HL-60 (cell line): ENCODE measurements around the gene ELL2.

Experiments
- DNase-seq, 2 experiments: peaks; one replicate each; pipeline ENCODE4 v3.0.0-alpha.2; 2010 to 2020; ENCODE audit warnings: low read depth in 1 of 2, low spot score in 1 of 2
- H3K27ac ChIP-seq: fragments of 250-450 bp; sonication (Bioruptor Pico); replicated peaks from 2 replicates; pipeline ENCODE4 v1.5.1; 2020; ENCODE audit warnings: mild to moderate bottlenecking, moderate library complexity
- H3K27me3 ChIP-seq: fragments of 250-450 bp; sonication (Bioruptor Pico); 2 replicates; pipeline ENCODE4 v1.5.1; 2021; ENCODE audit warnings: mild to moderate bottlenecking, moderate library complexity; ENCODE audit not compliant: insufficient read depth, poor library complexity, severe bottlenecking
- H3K4me3 ChIP-seq: replicated peaks from 2 replicates; pipeline ENCODE4 v1.5.1; 2011; ENCODE audit warnings: mild to moderate bottlenecking, control low read depth, low read length; ENCODE audit not compliant: insufficient read depth
- GABPA ChIP-seq: IDR thresholded peaks from 2 replicates; pipeline ENCODE4 v1.6.1; 2012; ENCODE audit warnings: low read depth
- POLR2AphosphoS5 ChIP-seq: IDR thresholded peaks from 2 replicates; pipeline ENCODE4 v1.6.1; 2012; ENCODE audit warnings: low read depth
- SPI1 ChIP-seq: IDR thresholded peaks from 2 replicates; pipeline ENCODE4 v1.6.1; 2012; ENCODE audit warnings: low read depth, mild to moderate bottlenecking, borderline replicate concordance
- TF ChIP-seq, protein P1 (sequence below): IDR thresholded peaks from 2 replicates; pipeline ENCODE4 v1.6.1; 2012; ENCODE audit warnings: low read depth; ENCODE audit not compliant: insufficient replicate concordance
- TF ChIP-seq, protein P2 (sequence below): IDR thresholded peaks from one replicate; pipeline ENCODE4 v1.5.1; 2011; ENCODE audit warnings: low read length, control low read depth, inconsistent platforms; ENCODE audit not compliant: insufficient read depth

The ELL2 gene

DNA sequence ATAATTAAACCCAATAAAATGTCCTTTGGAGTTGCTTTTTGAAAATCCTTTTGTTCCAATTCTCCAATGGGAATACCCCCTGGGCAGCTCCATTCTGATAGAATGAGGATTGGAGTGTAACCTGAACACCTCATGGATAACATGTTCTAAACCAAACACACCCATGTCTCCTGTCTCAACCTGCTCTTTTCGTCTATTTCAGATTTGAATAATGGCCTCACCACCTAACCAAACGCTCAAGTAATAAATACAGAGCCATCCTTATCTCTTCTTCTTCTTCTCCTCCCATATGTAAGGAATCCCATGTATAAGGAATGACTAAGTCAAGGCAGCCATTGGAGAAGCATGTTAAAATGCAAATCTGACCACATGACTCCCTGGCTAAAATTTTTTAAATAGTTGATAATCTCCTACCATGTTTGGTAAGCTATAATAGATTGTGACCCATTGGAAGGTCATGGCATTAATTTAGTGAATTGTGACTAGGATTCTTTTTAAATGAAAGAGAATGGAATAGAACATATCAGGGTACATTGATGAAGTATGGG lies 26.0 kb downstream of the ELL2 start:
- Histone ChIP-seq H3K4me3 (no peak overlapping the region), H3K27me3 (no peaks in the 10 kb centered on the region), H3K27ac (no peak overlapping the region)
- DNase-seq: no peak
- TF ChIP-seq, protein P1, sequence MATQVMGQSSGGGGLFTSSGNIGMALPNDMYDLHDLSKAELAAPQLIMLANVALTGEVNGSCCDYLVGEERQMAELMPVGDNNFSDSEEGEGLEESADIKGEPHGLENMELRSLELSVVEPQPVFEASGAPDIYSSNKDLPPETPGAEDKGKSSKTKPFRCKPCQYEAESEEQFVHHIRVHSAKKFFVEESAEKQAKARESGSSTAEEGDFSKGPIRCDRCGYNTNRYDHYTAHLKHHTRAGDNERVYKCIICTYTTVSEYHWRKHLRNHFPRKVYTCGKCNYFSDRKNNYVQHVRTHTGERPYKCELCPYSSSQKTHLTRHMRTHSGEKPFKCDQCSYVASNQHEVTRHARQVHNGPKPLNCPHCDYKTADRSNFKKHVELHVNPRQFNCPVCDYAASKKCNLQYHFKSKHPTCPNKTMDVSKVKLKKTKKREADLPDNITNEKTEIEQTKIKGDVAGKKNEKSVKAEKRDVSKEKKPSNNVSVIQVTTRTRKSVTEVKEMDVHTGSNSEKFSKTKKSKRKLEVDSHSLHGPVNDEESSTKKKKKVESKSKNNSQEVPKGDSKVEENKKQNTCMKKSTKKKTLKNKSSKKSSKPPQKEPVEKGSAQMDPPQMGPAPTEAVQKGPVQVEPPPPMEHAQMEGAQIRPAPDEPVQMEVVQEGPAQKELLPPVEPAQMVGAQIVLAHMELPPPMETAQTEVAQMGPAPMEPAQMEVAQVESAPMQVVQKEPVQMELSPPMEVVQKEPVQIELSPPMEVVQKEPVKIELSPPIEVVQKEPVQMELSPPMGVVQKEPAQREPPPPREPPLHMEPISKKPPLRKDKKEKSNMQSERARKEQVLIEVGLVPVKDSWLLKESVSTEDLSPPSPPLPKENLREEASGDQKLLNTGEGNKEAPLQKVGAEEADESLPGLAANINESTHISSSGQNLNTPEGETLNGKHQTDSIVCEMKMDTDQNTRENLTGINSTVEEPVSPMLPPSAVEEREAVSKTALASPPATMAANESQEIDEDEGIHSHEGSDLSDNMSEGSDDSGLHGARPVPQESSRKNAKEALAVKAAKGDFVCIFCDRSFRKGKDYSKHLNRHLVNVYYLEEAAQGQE: no peak

DNA sequence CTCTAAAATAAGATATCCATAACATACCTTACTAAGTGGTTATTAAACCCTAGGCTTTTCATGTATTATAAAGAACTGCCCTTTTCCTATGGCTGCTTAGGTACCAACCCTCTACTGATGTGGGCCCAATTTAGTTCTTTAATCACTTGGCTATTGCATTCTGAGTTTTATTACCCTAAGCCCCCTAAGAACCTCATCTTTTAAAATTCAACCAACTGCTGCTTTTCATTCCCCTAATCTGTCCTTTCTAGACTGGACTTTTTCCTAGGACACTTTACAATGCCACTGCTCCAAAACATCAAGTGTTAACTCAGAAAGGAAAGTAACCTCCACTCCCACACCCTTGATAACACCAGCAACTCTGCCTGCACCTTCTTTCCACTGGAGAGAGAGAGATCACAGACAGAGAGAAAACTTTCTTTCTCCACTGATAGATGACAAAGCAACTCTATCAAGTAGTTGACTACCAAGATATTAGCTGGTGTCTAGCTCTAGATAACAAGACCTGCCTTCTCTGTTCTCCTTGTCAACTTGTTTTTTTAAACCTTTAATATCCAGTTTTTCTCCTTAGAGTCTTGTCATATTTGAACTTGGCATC lies 27.3 kb downstream of the ELL2 start:
- no peak overlapping the region for H3K27ac ChIP-seq
- H3K27me3 ChIP-seq: no peaks in the 10 kb centered on the region
- no peak for DNase-seq
- H3K4me3 ChIP-seq: no peak overlapping the region
- TF ChIP-seq SPI1: no peak
- no peak for TF ChIP-seq GABPA
- TF ChIP-seq POLR2AphosphoS5: no peak
- TF ChIP-seq, protein P2, sequence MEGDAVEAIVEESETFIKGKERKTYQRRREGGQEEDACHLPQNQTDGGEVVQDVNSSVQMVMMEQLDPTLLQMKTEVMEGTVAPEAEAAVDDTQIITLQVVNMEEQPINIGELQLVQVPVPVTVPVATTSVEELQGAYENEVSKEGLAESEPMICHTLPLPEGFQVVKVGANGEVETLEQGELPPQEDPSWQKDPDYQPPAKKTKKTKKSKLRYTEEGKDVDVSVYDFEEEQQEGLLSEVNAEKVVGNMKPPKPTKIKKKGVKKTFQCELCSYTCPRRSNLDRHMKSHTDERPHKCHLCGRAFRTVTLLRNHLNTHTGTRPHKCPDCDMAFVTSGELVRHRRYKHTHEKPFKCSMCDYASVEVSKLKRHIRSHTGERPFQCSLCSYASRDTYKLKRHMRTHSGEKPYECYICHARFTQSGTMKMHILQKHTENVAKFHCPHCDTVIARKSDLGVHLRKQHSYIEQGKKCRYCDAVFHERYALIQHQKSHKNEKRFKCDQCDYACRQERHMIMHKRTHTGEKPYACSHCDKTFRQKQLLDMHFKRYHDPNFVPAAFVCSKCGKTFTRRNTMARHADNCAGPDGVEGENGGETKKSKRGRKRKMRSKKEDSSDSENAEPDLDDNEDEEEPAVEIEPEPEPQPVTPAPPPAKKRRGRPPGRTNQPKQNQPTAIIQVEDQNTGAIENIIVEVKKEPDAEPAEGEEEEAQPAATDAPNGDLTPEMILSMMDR: no peak
- TF ChIP-seq, protein P1: no peak

DNA sequence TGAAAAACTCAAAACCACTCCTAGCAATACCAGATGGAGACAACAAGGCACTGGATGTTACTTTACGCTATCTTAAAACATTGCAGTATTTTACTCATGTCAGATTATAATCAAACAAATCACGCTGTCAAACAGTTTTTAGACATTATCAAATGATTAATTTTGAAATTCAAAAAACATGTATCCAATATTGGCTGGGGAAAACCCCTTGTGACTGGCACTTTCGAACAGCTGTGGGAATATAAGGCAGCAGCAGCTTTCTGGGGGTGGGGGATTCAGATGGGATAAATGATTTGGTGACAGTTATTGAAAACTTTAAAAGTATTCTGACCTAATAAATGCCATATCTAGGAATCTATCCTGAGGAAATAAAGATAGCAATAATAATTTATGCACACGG lies 28.7 kb downstream of the ELL2 start:
- H3K4me3 ChIP-seq: no peak overlapping the region
- no peaks in the 10 kb centered on the region for H3K27me3 ChIP-seq
- no peak overlapping the region for H3K27ac ChIP-seq
- DNase-seq: no peak
- TF ChIP-seq SPI1 (no peak), POLR2AphosphoS5 (no peak), GABPA (no peak)
- TF ChIP-seq, protein P2: no peak
- TF ChIP-seq, protein P1: no peak
